Neural crest cell (in vitro differentiated cells): Measurements from ENCODE around the gene KIAA1549. TPM values are rescaled to one million over a fixed set of nuclear protein-coding genes. Genes with fewer than 3 reads are reported as not detected.

Source experiments
- DNase-seq: peaks from one replicate; pipeline ENCODE4 v3.0.0; 2021; ENCODE audit warnings: low read depth, mixed read lengths, low spot score
- H3K27ac Mint-ChIP-seq: one replicate; pipeline ENCODE4 v1.8.0; 2021; ENCODE audit warnings: mild to moderate bottlenecking, mixed read lengths; ENCODE audit not compliant: unreplicated experiment
- H3K27me3 Mint-ChIP-seq: 2 replicates; pipeline ENCODE4 v1.8.0; 2021; ENCODE audit warnings: low read depth, mild to moderate bottlenecking, mixed read lengths
- H3K36me3 Mint-ChIP-seq: 2 replicates; pipeline ENCODE4 v1.8.0; 2021; ENCODE audit warnings: low read depth, mild to moderate bottlenecking, mixed read lengths
- H3K4me1 Mint-ChIP-seq: 2 replicates; pipeline ENCODE4 v1.8.0; 2021; ENCODE audit warnings: mixed read lengths
- H3K4me3 Mint-ChIP-seq: one replicate; pipeline ENCODE4 v1.8.0; 2021; ENCODE audit warnings: mild to moderate bottlenecking, mixed read lengths
- H3K9me3 Mint-ChIP-seq: 2 replicates; pipeline ENCODE4 v1.8.0; 2021; ENCODE audit warnings: mixed read lengths
- CTCF ChIP-seq: fragments of 200-600 bp; sonication (generic); conservative IDR thresholded peaks from 2 replicates; pipeline ENCODE4 v1.5.0; 2021; ENCODE audit warnings: antibody characterized with exemption, mild to moderate bottlenecking
- total RNA-seq: library from RNA; stranded (reverse); gene quantifications from 2 replicates; pipeline ENCODE4 v1.2.1, GENCODE V29; 2021

KIAA1549 gene
- total RNA-seq, 1 donor from 2014 or later, result 33.2 TPM

DNA sequence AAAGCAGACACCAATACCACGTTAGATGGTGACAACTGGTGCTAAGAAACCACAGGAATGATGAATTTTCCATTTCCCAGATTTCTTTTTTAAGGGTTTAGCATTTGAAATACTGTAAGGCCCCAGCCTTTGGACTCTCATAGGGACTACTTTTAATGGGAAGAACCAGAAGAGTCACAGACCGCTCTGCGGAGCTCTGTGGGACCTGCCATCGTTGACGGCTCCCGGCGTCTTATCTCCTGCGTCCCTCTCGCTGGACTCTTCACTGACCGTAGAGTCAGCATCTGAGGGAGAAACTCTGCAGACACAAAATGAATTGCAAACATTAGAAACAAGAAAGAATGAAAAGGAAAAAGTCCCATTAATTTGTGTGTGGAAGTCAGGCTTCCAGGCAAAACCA lies 101.8 kb downstream of the KIAA1549 start:
- no peak for TF ChIP-seq CTCF
- no peak overlapping the region for H3K4me3 Mint-ChIP-seq
- no peak overlapping the region for H3K27ac Mint-ChIP-seq
- H3K27me3 Mint-ChIP-seq, result no peaks in the 10 kb centered on the region
- no peaks in the 10 kb centered on the region for H3K9me3 Mint-ChIP-seq
- no peak for DNase-seq
- H3K36me3 Mint-ChIP-seq, result peaks cover 10% of the 10 kb centered on the region
- H3K4me1 Mint-ChIP-seq, result no peaks in the 10 kb centered on the region

DNA sequence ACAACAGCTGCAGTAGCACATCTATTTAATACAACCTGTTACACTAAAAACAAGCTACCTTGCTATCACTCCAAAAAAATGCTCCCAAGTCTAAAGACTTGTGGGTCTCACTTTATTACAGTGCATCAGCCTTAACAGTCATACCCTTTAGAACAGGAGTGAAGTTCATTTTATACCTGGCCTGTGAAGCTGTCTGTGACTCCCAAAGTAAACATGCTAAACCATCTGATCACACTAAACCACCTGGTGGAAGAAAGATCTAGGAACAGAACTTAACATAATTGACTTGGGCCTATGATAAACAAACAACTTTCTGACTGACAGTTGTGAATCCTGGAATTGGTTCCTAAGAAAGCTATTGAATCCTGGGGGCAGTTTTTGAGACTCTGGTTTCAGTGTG lies 102.3 kb downstream of the KIAA1549 start:
- Mint-ChIP-seq H3K4me1 (no peaks in the 10 kb centered on the region), H3K4me3 (no peak overlapping the region), H3K9me3 (no peaks in the 10 kb centered on the region), H3K36me3 (peaks cover 10% of the 10 kb centered on the region), H3K27ac (no peak overlapping the region), H3K27me3 (no peaks in the 10 kb centered on the region)
- DNase-seq, result no peak
- no peak for TF ChIP-seq CTCF

GRCh38 chr7:138878051-138878450 lies 103.1 kb downstream of the KIAA1549 start:
- H3K27me3 Mint-ChIP-seq, result no peaks in the 10 kb centered on the region
- no peak overlapping the region for H3K27ac Mint-ChIP-seq
- H3K36me3 Mint-ChIP-seq, result peaks cover 10% of the 10 kb centered on the region
- no peak for TF ChIP-seq CTCF
- H3K4me1 Mint-ChIP-seq, result no peaks in the 10 kb centered on the region
- no peak overlapping the region for H3K4me3 Mint-ChIP-seq
- no peak for DNase-seq
- H3K9me3 Mint-ChIP-seq, result no peaks in the 10 kb centered on the region

DNA sequence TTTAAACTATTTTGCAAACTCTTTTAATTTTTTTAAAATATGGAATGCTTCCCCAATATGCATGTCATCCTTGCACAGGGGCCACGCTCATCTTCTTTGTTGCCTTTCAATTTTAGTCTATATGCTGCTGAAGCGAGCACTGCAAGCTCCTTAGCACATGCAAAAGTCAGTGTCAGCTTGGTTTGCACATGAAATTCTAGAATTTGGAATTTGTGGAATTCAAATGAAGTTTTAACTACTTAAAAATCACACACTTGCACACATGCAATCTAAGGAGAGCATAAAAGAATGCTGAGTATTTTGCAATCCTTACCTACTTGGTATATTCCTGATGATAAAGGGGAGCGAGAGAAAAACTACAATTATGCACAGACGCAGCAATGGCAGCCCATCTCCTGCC lies 104.9 kb downstream of the KIAA1549 start:
- H3K4me1 Mint-ChIP-seq, result no peaks in the 10 kb centered on the region
- no peak overlapping the region for H3K27ac Mint-ChIP-seq
- H3K9me3 Mint-ChIP-seq, result no peaks in the 10 kb centered on the region
- no peak overlapping the region for H3K4me3 Mint-ChIP-seq
- no peak for TF ChIP-seq CTCF
- H3K36me3 Mint-ChIP-seq, result peaks cover 12% of the 10 kb centered on the region
- DNase-seq, result no peak
- no peaks in the 10 kb centered on the region for H3K27me3 Mint-ChIP-seq

DNA sequence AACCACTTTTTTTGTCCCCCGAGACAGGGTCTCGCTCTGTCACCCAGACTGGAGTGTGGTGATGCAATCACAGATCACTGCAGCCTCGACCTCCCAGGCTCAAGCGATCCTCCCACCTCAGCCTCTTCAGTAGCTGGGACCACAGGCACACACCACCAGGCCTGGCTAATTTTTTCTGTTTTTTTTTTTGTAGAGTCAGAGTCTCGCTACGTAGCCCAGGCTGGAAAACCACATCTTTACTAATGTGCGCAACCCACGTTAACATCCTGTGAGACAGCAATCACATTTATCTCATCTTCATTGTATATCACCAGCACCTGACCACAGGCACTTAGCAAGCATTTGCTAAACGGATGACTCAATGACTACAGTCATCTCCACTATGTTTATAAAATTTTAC lies 105.4 kb downstream of the KIAA1549 start:
- Mint-ChIP-seq H3K4me3 (no peak overlapping the region), H3K36me3 (peaks cover 16% of the 10 kb centered on the region), H3K27me3 (no peaks in the 10 kb centered on the region), H3K9me3 (no peaks in the 10 kb centered on the region), H3K27ac (no peak overlapping the region), H3K4me1 (no peaks in the 10 kb centered on the region)
- TF ChIP-seq CTCF, result no peak
- DNase-seq, result no peak
